8988T (cell line): ENCODE results near the gene PPP1R13L.
"Not testable (repeated sequence)": the region's sequence is repeated elsewhere in the genome, so short reads cannot be mapped to it uniquely, and the experiment has no call there.

Experiments used
- DNase-seq: peaks from one replicate; pipeline ENCODE4 v3.0.0; 2011

PPP1R13L gene

GRCh38 chr19:45344621-45345505 is 60.0 kb downstream of the PPP1R13L start:
- DNase-seq: no peak

DNA sequence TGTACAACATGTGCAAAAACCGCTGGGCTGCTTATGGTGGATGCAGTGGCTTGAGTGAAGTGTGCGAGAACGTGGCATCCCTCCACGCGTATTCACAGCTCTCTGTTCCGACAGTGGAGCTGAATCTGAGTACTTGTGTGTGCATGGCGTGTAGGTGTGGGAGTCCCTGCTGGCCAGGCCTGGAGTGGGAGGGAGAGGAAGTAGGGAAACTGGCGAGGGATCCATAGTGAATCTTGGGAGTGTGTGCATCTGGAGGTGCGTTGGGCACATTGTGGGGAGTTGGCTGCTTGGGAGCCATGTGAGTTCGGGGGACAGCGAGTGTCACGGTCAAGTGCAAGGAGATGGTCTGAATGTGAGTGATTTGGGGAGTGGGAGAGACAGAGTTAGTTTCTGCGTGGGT is 62.0 kb downstream of the PPP1R13L start:
- no peak for DNase-seq

DNA sequence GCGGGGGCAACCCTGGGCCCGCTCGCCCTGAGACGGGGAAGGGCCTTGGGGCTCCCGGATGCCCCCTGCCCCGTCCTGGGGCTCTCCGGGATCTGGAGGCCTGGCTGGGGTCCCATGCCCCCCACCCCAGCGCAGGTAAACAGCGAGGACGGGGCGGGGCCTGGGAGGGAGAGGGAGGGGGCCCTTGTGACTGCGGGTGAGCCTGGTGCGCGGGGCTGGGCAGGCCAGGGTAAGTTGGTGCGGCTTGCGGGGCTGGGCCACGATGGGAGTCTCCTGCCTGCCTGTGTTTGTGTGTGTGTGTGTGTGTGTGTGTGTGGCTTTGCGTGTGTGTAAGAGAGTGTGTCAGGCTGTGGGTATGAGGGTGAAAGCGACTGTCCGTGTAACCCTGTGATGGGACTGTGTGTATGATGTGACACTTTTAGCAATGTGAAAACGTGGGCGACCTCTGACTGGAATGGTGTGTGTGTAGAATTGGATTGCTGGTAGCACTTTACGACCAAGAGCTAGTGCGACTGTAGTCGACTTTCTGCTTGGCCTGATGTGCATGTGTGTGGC is 63.9 kb downstream of the PPP1R13L start:
- DNase-seq: no peak

DNA sequence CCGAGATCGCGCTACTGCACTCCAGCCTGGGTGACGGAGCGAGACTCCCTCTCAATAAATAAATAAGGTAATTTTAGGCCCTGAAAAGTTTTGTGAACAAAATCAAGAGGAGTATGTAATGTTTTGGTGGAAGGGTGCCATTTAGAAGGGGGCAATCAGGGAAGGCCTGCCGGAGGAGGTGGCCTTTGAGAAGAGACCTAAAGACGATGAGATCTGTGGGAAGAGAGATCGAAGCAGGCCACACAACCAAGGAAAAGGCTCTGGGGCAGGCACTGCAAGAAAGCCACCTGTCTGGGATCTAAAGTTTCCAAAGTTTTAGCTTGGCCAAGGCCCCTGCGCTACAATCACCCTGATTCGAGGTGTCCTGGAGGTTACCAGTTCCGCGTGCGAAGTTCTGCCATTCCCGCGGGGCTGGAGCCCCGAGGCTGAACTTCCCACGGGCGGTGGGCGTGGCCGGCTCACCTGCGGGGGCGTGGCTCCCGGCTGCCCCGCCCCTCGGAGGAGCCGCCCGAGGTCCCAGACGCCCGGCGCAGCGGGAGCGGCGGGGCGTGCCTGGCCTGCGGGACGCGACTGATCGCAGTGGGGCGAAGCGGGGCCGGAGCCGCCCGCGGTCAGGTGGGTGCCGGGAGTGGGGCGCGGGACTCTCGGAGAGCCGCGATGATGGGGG is 64.5 kb downstream of the PPP1R13L start, which contains the start of gene KLC3:
Gene KLC3 (plus strand): TSS at position 519 of the 667 bp plus-strand sequence. CDS start 4,792 bp downstream, outside the sequence.
- DNase-seq: peak; percentile 70

DNA sequence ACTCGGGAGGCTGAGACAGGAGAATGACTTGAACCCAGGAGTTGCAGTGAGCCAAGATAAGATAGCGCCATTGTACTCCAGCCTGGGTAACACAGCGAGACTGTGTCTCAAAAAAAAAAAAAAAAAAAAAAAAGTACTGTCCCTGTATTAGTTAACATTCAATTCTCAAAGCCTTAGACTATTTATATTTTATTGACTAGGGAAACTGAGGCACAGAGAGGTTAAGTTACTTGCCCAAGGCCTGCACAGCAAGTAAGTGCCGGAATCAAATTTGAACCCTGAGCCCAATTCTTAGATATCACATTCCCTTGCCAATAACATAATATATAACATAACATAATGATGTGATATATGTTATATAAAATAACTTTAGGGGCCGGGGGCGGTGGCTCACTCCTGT is 65.2 kb downstream of the PPP1R13L start:
- no peak for DNase-seq

DNA sequence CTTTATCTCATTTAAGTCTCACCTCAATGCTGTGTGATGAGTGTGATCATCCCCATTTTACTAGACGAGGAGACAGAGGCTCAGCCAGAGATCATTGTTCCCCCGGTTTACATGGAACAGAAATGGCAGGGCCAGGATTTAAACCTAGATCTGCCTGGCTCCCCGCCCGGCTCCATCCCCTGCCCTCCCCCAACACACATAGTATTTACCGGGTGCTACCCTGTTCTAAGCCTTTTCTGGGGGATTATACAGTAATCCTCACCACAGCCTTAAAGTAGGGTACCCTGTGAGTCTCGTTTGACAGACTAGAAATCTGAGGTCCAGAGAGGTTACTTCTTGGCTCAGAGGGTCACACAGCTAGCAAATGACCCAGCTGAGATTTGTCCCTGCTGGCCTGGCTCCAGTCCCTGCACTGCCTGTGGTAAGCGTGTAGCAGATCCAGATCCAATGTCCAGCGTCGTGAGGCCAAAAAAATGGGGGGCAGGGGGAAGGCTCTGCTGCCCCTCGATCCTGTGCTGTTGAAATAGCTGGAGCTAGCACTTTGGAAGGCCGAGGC is 68.1 kb downstream of the PPP1R13L start:
- no peak for DNase-seq

- not testable (repeated sequence) for DNase-seq
Observed at GRCh38 chr19:45334881-45335280, 70.0 kb downstream of the PPP1R13L start.

DNA sequence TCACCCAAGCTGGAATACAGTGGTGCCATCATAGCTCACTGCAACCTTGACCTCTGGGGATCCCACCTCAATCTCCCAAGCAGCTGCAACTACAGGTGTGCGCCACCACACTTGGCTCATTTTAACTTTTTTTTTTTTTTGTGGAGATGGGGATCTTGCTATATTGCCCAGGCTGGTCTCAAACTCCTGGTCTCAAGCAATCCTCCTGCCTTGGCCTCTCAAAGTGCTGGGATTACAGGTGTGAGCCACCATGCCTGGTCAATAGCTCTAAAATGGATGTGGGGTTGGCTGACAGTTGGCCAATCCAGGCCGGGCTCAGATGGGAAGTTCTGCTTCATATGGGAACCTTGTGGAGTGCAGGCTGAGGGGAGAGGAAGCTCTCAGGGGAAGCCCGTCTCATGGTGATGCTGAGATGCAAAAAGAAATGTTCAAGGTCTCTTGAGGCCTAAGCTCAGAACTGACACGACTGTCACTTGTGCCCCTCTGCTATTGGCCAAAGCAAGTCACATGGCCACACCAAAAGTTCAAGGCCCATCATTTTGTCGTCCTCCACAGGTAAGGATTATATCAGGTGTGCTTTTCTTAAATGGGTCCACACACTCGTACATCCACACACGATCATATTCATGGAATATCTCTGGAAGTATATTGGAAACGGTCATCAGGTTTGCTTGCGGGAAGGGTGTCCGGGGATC is 71.1 kb downstream of the PPP1R13L start:
- no peak for DNase-seq

GRCh38 chr19:45331411-45331810 is 73.5 kb downstream of the PPP1R13L start:
- DNase-seq: no peak
